ENCODE data around the gene PSMC1.

DNA sequence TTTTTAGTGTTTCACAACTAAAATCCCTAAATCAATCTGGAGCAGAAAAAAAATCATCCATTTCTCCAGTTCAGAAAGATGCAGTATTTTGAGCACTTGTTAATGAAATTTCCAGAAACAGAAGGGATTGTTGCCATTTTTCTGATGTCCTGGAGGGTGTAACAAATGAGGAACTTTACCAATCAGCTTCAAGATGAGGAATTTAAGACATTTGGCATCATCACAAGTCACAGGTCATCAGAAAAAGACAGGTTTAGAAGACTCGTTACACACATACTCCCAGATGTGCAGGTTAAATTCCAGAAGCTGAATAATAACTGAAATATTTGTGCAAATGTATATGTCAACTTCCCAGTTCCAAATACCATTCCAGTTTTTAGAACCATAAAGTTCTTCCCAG is 482 bp upstream of the PSMC1 start:
- TF ChIP-seq, protein P1, sequence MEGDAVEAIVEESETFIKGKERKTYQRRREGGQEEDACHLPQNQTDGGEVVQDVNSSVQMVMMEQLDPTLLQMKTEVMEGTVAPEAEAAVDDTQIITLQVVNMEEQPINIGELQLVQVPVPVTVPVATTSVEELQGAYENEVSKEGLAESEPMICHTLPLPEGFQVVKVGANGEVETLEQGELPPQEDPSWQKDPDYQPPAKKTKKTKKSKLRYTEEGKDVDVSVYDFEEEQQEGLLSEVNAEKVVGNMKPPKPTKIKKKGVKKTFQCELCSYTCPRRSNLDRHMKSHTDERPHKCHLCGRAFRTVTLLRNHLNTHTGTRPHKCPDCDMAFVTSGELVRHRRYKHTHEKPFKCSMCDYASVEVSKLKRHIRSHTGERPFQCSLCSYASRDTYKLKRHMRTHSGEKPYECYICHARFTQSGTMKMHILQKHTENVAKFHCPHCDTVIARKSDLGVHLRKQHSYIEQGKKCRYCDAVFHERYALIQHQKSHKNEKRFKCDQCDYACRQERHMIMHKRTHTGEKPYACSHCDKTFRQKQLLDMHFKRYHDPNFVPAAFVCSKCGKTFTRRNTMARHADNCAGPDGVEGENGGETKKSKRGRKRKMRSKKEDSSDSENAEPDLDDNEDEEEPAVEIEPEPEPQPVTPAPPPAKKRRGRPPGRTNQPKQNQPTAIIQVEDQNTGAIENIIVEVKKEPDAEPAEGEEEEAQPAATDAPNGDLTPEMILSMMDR (IDR thresholded peaks at IDR 0.05): no peak
- no peak for TF ChIP-seq POLR2A (IDR thresholded peaks at IDR 0.05)

Measured in right lobe of liver (tissue), 4 donors.